HEK293 (cell line): ENCODE results near the gene BTBD9.

Experiments
- GLIS1 ChIP-seq: fragments of 450-650 bp; formaldehyde crosslinking; IDR thresholded peaks from 2 replicates; pipeline ENCODE4 v1.5.1; 2016; ENCODE audit warnings: missing biosample characterization, missing genetic modification characterization
- SETDB1 ChIP-seq: IDR thresholded peaks from one replicate; pipeline ENCODE4 v1.6.1; 2017; ENCODE audit warnings: mild to moderate bottlenecking, low read length, moderate library complexity, mixed read lengths; ENCODE audit not compliant: insufficient read length
- YY2 ChIP-seq: fragments of 450-650 bp; formaldehyde crosslinking; IDR thresholded peaks from 2 replicates; pipeline ENCODE4 v1.5.1; 2016; ENCODE audit warnings: missing biosample characterization, missing genetic modification characterization
- ZNF211 ChIP-seq: fragments of 450-650 bp; formaldehyde crosslinking; IDR thresholded peaks from 2 replicates; pipeline ENCODE4 v1.5.1; 2016; ENCODE audit warnings: low read depth, missing biosample characterization, missing genetic modification characterization
- ZNF274 ChIP-seq, 2 experiments: fragments of 200-500 bp in 1 of 2; fragments of 450-650 bp in 1 of 2; sonication (Bioruptor generic) in 1 of 2; formaldehyde crosslinking in 1 of 2; IDR thresholded peaks; 2 replicates each; pipeline versions ENCODE4 v1.5.1 to v1.6.1; 2014 to 2016; ENCODE audit warnings: borderline replicate concordance in 1 of 2, inconsistent platforms in 1 of 2, low read length in 1 of 2, missing biosample characterization in 1 of 2, missing genetic modification characterization in 1 of 2
- ZNF354C ChIP-seq: fragments of 450-650 bp; formaldehyde crosslinking; IDR thresholded peaks from 2 replicates; pipeline ENCODE4 v1.5.1; 2016; ENCODE audit warnings: missing biosample characterization, missing genetic modification characterization, low read depth, borderline replicate concordance
- ZNF561 ChIP-seq: fragments of 450-650 bp; IDR thresholded peaks from 2 replicates; pipeline ENCODE4 v1.5.1; 2018; ENCODE audit warnings: missing biosample characterization, missing genetic modification characterization, borderline replicate concordance
- TF ChIP-seq, protein P1 (sequence below): fragments of 450-650 bp; formaldehyde crosslinking; IDR thresholded peaks from 2 replicates; pipeline ENCODE4 v1.5.1; 2016; ENCODE audit warnings: missing biosample characterization, missing genetic modification characterization

DNA sequence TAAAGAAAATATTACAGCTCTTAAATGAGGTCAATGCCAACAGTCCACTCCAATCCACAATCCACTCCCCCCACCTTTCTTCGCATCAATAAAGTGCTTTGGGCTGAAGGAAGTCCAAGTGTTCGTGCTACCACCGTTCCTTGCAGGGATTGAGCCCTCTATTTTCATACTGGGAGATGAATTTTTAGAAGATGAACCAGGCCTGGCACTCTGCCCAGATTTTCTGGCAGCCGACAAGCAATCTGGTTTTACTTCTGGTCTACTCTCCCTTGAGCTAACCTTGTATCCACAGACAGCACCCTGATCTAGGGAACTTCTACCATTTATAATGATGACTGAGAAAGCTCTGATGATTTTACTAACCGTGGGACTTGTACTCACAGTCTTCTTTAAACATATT, 72.3 kb downstream of the BTBD9 start:
- TF ChIP-seq ZNF561 (tag by site-specific recombination) (no peak), YY2 (tag by site-specific recombination) (no peak), ZNF354C (no peak), ZNF274 (IDR thresholded peaks at IDR 0.05; ENCODE audit: low read length) (no peak), ZNF274 (tag by site-specific recombination; IDR thresholded peaks at IDR 0.05; ENCODE audit: borderline replicate concordance) (no peak), ZNF211 (tag by site-specific recombination) (no peak), SETDB1 (no peak), GLIS1 (tag by site-specific recombination) (no peak)
- TF ChIP-seq, protein P1, sequence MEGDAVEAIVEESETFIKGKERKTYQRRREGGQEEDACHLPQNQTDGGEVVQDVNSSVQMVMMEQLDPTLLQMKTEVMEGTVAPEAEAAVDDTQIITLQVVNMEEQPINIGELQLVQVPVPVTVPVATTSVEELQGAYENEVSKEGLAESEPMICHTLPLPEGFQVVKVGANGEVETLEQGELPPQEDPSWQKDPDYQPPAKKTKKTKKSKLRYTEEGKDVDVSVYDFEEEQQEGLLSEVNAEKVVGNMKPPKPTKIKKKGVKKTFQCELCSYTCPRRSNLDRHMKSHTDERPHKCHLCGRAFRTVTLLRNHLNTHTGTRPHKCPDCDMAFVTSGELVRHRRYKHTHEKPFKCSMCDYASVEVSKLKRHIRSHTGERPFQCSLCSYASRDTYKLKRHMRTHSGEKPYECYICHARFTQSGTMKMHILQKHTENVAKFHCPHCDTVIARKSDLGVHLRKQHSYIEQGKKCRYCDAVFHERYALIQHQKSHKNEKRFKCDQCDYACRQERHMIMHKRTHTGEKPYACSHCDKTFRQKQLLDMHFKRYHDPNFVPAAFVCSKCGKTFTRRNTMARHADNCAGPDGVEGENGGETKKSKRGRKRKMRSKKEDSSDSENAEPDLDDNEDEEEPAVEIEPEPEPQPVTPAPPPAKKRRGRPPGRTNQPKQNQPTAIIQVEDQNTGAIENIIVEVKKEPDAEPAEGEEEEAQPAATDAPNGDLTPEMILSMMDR (tag by site-specific recombination): no peak
